GM19324 (cell line): Measurements from ENCODE around the gene COL4A1.
"Not testable (repeated sequence)": the region's sequence is repeated elsewhere in the genome, so short reads cannot be mapped to it uniquely, and the experiment has no call there.

ENCODE experiments used
- ATAC-seq: cut with Tn5 transposase; IDR thresholded peaks from one replicate; pipeline ENCODE4 v1.9.1; 2021; ENCODE audit warnings: mild to moderate bottlenecking, moderate library complexity; ENCODE audit not compliant: unreplicated experiment, low FRiP score

Gene COL4A1

DNA sequence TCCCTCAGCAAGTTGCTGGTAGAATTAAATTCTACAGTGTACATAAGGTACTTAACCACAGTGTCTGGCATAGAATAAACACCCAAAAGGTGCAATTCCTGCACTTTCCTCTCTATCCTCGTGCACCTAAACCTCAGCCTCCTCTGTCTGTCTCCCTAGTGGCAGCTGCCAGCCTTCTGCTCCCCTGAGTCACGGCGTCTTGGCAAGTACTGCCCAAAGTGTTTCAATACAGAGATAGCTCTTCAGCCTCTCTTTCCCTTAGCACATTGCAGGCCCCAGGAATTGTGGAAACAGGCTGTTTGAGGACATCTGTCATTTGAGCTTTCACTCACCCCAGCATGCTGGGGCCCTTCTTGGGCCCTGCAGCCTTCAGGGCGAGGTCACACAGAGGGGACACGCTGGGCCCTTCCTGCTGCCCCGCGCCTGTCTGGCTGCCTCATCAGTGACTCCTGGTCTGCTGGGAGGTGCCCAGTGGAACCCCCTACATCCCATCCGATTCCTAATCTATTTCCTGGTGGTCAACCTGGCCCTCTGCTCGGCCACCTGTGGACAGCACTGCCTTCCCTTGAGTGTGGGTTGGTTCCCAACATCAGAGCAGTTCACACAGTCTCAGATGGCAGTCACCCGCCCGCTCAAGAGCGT, 19.4 kb upstream of the COL4A1 start:
- ATAC-seq = no peak

DNA sequence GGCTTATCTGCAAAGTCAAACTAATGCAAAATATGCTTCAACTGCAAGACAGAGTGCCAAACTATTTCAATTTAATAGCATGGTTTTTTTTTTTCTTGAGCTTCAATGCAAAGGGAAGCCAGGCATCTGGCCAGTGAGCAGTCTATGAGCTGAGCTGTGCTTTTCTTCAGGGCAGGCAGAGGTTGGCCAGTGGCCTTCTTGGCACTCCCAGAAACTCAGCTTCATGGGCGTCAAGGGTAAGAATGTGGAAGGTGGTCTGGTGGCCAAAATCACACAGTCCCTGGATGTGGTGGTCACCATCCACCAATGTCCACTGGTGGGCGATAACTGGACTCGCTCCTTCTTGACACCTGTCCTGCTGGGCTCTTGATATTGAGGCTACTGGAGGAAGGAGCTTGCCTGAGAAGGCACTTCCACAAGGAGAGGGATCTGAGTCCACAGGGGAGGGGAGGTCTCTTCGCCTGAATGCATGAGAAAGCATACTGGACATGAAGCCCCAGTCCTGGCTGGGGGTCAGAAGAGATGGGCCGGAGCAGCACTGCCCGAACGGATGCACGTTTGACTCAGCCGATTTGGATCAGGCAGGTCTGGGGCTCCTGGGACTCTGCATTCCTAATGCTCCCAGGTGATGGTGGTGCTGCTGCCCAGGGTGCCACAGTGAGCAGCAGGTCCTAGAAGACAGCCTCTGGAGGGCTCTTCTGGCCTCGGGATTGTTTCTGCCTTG, 17.2 kb upstream of the COL4A1 start:
- ATAC-seq = no peak

DNA sequence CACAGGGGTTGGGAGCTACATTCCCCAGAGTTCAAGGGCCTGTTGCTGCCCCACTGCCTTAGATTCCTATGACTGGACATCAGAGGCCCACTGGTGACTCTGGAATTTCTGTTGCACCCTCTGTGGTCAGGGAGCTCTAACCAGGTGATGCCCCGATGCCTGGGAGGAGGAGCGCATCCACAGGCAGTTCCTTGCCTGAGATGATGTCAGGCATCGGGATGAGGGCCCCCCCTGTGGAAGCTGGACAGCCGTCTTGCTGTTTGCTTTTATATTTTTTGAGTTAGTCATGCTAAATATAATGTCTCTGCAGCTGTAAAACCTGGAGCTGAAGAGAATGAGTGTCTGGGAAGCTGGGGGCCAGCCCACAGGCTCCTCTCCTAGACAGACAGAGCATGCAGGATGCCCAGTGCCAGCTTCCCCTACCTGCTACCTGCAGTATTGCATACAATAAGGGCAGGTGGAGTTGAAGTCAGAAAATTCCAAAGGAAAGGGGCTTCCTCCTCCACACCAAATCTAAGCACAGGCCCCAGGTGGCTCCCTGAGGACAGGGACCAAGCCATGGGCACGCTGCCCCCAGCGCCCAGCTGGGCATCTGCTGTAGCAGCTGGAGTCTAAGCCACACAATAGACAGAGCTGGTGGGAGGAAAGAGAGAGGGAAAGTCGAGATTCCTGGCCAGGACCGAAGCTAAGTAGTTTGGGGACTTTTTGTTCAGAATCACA, 16.4 kb upstream of the COL4A1 start:
- ATAC-seq = no peak

DNA sequence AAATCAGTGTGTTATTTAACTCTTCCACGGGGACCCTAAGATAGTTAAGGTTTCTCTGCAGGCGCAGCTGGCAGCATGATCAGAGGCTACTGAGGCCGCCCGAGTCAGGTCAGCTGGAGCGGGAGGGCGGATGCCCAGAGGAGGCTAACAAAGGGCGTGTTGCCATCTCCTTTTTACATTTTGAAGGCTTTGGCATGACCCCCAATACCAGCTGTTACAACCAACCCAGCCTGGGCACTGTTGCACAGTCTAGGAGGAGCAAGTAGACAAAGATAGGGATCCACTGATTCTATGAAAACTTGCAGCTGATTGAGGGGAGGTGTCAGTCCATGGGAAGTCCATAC, 15.8 kb upstream of the COL4A1 start:
- ATAC-seq = no peak

DNA sequence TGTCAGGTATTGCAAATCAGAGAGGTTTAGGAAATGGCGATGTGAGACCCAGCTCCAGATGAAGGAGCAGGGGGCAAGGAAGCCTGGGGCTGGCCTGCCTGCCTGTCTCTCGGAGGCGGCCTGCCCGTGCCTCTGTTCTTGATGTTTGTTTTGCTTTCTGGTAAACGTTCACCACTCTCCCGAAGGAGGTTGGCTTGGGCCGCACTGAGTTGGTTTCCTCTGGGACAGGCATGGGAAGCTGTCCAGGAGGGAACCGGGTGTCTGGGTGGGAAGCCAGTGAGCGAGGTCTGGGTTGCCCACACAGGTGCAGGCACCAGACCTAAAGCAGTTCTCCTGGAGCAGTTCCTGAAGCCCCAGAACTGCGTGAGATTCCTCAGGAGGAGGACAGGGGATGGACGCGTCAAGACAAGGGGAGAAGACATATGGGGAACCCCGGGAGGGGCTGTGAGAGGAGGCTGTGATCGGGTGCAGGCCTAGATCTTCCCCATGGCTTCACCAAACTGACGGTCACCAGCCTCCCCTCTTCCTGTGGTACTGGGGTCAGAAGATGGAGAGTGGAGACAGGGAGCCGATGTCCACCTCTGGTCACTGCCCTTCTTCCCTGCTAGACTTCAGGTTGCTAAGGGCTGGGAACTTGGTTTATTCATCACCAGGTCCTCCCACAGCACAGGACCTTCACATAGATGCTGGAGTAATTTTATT, 15.3 kb upstream of the COL4A1 start:
- no peak for ATAC-seq

DNA sequence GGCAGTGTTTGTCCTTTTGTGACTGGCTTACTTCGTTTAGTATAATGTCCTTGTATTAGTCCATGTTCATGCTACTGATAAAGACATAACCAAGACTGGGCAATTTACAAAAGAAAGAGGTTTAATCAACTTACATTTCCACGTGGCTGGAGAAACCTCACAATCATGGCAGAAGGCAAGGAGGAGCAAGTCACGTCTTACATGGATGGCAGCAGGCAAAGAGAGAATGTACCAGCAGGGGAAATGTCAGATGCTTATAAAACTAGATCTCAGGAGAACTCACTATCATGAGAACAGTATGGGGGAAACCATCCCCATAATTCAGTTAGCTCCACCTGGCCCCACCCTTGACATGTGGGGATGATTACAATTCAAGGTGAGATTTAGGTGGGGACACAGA, 14.6 kb upstream of the COL4A1 start:
- not testable (repeated sequence) for ATAC-seq

DNA sequence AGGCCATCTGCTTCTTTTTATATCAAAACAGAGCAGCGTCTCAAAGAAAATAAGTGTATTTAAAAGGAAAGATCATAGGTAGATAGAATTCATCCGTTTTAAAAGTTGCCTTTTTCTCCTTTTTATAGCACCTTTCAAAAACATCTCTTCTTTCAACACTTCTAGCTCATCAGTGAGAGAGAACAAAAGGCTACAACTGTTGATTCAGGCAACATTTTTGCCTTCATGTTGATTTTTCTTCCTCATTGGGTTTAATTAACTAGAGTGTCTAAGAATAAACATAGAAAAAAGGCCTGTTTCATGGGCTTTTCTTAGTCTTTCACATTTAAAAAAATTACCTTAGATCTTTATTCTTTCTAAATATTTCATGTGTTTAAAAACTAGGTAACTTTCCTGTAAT, 13.7 kb upstream of the COL4A1 start:
- ATAC-seq = no peak

DNA sequence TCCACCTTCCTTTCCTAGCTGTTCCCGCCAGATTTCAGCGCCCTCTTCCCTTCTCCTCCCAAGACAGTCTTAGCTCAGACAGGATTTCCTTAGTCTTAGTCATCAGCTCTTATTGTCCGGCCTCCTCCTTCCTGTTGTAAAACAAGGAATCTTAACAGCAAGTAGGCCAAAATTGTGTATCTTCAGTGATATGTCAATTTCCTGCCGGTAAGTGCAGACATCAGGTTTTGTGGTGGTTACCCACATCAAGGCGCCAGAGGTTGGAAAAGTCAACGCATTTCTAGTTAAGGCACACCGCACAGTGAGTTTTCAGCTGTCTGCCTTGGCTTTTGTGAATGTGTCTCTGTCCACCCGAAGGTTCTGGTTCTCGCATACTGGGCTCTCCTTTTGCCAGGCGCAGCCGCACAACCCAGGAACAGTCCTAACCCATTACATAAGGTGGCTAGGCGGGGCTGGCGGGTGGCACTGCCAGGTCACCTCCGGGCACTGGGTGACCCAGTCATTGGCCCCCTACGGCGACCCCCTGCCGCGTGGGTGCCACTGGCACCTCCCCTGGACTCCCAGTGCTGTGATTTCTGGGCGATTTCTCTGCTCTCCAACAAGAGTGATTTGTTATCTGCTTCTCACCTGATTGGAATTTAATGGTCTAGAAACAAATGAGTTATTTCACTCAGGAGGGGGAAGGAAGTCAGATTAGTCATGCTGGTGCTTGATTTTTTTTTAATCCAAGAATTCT, 13.0 kb upstream of the COL4A1 start:
- ATAC-seq = no peak

DNA sequence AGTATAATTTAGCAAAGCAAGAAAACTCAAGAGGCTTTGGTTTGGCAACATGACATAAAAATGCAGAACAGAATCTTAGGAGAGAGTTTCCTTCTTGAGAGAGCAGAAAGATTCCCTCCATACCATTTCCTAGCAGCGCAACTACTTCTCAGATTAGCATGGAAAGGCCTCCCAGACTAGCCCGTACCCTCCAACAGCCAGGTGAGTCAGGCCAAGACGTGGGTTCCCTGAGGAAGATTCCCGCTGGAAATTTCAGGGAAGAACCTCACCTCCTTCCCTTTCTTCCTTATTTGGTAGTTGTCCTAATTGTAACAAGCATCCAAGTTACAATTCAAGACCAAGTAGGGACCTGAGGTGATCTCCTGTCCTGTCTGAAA, 12.4 kb upstream of the COL4A1 start:
- ATAC-seq = no peak

DNA sequence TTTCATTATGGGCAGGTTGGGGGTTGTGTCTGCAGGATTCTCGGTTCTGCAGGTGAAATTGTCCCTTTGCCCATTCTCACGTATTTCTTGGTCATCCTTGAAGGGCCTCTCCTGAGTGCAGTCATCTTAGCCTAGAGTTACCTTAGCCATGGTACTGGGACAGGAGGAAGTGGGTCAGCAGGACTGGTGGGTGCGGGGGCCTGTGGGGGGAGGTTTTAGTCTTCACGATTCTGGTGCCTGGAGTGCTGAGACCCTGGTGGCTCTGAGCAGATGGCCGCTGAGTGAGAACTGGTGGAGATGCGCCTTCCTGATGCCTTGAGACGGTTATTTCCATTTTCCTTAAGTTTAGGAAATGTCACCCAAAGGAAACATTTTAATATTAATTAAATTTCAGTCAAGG, 12.0 kb upstream of the COL4A1 start:
- no peak for ATAC-seq

DNA sequence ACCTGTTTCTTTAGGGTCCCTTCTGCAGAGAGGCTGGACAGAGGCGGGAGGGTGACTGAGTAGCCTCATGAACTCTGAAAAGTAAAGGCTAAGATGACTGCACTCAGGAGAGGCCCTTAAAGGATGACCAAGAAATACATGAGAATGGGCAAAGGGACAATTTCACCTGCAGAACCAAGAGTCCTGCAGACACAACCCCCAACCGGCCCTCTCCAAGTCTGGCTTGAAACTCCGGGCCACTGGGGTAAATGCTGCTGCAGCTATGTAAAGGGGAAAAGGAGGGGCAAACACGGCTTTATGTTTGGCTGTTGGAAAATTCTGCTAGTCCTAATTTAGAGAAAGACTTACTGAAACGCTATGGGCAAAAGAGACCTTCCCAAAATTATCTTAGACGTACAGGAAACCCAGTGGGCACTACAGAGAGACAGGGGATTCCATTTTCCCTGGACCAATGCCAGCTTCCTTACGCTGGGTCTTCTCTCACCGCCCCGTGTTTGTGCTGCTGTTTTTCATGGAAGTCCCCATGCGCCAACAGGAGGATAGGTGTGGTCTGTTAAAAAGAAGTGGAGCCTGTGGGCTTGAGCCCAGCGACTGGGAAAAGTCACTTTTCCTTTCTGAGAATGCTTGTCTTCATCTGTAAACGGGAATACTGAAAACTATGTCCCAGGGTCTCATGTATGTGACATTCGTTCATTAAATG, 10.7 kb upstream of the COL4A1 start:
- no peak for ATAC-seq

DNA sequence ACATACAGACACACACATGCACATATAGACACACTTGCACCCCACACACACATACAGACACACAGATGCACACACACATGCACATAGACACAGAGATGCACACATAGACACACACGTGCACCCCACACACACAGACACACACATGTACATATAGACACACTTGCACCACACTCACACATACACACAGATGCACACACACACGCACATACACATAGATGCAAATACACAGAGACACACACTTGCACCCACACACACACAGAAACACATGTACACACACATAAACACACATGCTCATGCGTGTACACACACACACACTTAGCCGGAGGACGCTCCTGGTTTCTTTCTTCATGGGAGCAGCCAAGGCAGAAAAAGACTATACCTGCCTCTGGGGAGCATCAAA, 10.1 kb upstream of the COL4A1 start:
- ATAC-seq = no peak

DNA sequence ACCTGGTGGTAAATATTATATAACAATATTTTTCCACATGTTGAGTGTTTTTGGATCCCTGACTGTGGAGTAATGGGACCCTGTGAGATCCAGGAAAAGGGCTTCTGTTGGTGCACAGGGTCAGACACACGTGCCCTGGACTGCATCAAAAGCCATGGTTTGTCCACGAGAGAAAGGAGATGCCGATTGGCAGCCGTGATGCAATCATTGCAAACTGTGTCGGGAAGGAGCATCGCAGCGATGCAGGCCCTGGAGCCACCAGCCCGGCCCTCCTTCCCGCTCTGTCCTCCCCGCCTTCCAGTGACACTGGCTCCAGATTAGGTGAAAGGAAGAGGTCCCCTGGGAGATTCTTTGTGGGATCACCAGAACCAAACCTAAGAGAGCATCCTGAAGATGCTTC, 9.2 kb upstream of the COL4A1 start:
- no peak for ATAC-seq

DNA sequence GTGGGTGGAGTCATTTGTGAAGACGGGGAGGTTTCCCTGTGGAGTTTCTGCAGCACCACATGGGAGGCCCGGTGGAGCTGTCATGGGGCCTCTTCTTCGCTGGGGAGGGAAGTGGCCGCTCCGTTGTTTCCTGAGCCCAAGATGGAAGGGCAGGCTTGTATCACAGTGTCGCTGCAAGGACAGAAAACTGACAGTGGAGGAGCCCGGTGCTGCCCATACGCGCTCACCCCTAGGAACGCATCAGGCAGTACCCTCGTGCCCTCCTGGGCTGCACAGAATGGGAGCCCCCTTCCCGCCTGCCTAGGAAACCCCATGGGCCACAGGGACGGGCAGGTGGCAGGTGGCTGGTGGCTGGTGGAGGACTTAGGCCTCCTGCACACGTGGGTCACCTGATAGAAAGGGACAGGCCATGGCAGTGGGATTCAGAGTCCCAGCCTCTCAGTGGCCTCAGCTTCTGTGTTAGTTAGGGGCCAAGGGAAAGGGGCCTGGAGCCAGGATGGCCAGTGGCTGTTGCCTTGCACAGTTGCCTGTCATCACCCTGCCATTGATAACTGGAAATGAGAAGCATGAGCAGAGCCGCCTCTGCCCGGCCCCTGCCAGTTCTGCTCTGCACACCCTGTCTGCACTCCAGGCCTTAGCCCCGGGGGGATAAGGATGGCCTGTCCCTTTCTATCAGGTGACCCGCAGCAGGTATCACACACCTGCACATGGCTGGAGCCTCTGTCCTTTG, 7.7 kb upstream of the COL4A1 start:
- ATAC-seq = no peak

DNA sequence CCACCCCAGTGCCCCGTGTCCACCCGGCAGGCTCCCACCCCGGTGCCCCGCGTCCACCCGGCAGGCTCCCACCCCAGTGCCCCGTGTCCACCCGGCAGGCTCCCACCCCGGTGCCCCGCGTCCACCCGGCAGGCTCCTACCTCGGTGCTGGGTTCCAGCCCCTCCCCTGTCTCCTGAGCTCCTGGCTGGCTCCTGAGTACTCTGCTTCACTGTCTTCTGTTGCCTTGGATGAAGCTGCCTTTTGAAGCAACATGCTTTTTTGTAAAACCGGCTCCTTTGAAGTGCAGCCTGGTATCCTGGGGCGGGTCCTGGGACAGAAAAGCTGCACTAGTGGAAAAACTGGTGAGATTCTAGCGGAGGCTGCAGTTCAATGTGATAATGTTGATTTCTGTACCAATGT, 6.8 kb upstream of the COL4A1 start:
- not testable (repeated sequence) for ATAC-seq

DNA sequence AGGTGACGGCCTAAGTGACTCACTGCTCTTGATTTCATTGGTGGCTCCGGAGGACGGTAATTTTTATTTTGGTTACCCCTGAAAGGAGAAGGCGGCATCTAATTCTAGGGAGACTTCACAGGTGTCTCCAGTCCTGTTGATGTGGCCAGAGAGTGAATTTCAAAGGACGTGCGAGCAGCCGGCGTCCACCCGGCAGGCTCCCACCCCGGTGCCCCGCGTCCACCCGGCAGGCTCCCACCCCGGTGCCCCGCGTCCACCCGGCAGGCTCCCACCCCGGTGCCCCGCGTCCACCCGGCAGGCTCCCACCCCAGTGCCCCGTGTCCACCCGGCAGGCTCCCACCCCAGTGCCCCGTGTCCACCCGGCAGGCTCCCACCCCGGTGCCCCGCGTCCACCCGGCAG, 6.3 kb upstream of the COL4A1 start:
- not testable (repeated sequence) for ATAC-seq

DNA sequence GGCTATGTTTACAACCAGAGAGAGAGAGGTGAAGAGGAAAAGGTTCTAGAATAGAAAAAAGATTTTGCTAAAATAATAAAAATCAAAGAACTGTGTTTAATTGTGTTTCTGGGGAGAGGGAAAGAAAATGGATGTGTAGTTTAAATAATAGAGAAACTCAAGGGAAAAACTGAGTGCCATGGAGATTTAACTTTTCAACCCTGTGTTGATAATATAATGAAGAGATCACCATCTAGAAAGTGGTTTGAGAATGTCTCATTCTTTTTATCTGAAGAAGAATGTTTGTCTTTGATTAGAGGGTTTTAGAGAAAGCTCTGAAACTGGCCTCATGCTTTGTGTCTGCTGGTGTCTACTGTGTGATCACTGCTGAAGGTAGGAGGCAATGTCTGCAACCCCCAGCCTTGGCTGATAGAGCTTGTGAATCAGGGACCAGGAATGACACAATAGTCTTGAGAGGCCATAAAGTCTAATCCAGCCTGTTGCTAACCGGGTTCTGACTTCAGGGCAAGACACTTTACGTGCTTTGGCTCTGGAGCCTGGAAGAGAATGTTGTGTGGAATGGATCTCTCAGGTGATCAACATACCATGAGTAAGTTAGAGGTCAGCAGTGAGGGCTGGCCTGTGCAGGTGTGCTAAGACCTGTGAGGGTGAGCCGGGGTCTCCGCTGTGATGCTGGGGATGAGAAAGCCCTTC, 5.5 kb upstream of the COL4A1 start:
- ATAC-seq = no peak

DNA sequence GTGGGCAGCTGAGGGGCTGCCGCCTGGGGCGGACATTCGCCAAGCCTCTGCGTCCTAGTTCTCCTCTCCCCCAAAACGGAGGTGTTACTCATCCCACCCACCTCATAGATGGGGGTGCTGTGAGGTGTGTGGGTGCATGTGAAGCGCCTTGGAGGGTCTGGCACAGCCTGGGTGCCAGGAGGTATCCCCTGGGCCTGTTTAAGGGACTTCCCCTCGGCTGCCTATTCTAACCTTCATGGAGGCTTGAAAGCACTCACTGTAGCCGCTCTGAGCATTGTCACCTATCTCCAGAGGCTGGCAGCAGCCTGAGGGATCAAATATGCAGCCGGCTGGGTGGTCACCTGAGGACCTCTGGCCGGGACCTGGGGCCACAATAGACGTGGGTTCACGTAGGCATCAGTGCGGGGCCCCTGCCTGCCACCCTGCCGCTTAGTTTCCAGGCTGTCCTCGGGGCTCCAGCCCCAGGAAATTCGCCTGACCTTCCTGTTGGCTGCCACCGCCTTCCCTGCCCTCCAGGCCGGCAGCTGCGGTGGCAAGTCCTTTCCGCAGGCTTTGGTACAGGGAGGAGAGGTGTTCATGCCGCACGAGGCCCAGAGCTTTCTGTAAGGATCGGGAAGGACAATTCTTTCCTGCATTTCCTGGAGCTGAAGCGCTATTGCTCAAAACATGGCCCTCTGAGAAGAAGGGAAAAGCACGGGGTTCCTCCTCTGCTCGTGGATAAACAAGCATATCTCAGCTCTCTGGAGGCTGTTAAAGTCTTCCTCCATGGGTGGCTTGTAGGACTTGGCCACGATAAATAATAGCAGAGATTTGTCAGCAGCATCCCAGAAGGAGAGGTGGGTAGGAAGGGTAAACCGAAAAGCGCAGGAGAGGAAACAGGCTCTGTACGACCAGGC, 4.7 kb upstream of the COL4A1 start:
- ATAC-seq = no peak
